Lung (tissue), 12 donors: ENCODE measurements around the gene COL6A2. TPM values are rescaled to one million over a fixed set of nuclear protein-coding genes. Genes with fewer than 3 reads are reported as not detected.

ENCODE experiments used
- ATAC-seq: fragments of 200-7000 bp; cut with Tn5 transposase; one replicate; pipeline ENCODE4 v1.9.1; 2020; ENCODE audit warnings: moderate number of reproducible peaks; ENCODE audit not compliant: insufficient read depth, low FRiP score
- DNase-seq, 3 donors: peaks; one replicate each; pipeline ENCODE4 v3.0.0-alpha.2; 2013 to 2017
- H3K27ac ChIP-seq, 2 donors: one replicate each; pipeline ENCODE4 v1.5.1; 2013; ENCODE audit warnings: mild to moderate bottlenecking in 2 of 2, moderate library complexity in 2 of 2, control low read depth in 1 of 2, inconsistent platforms in 1 of 2, low read depth in 1 of 2, low read length in 1 of 2
- H3K27me3 ChIP-seq, 3 donors: one replicate each; pipeline ENCODE4 v1.5.1; 2013; ENCODE audit warnings: low read length in 2 of 3; ENCODE audit not compliant: control insufficient read depth in 3 of 3, insufficient read depth in 3 of 3
- H3K36me3 ChIP-seq, 4 donors: one replicate each; pipeline ENCODE4 v1.5.1; 2013; ENCODE audit warnings: low read length in 4 of 4, mild to moderate bottlenecking in 1 of 4, moderate library complexity in 1 of 4; ENCODE audit not compliant: control insufficient read depth in 4 of 4, insufficient read depth in 4 of 4
- H3K4me1 ChIP-seq, 5 donors: one replicate each; pipeline ENCODE4 v1.5.1; 2013; ENCODE audit warnings: low read length in 5 of 5, mild to moderate bottlenecking in 2 of 5, moderate library complexity in 1 of 5; ENCODE audit not compliant: control insufficient read depth in 5 of 5, insufficient read depth in 5 of 5
- H3K4me3 ChIP-seq: one replicate; pipeline ENCODE4 v1.5.1; 2013; ENCODE audit warnings: mild to moderate bottlenecking, control low read depth, moderate library complexity
- H3K9ac ChIP-seq, 2 donors: one replicate each; pipeline ENCODE4 v1.5.1; 2013; ENCODE audit warnings: low read length in 2 of 2, control low read depth in 1 of 2; ENCODE audit not compliant: insufficient read depth in 1 of 2
- H3K9me3 ChIP-seq, 4 donors: one replicate each; pipeline ENCODE4 v1.5.1; 2013; ENCODE audit warnings: low read length in 3 of 4, mild to moderate bottlenecking in 1 of 4, moderate library complexity in 1 of 4; ENCODE audit not compliant: control insufficient read depth in 4 of 4, insufficient read depth in 3 of 4
- WGBS, 2 donors: extraction: QIAGEN DNeasy Blood & Tissue Kit; methylation state at CpG; one replicate each; pipeline ENCODE4 v1.1.7; 2013; 5-methylcytosine and 5-hydroxymethylcytosine counted together
- polyA plus RNA-seq, 2 donors: library from polyadenylated mRNA; stranded (reverse); fragments of 200-250 nt; gene quantifications; one replicate each; pipeline ENCODE4 v1.2.1, GENCODE V29; 2013
- total RNA-seq, 2 donors: library from RNA; depleted of rRNA in 1 of 2; stranded (reverse); fragments of >200 nt in 1 of 2; gene quantifications; one replicate each; pipeline ENCODE4 v1.2.1, GENCODE V29; 2014 to 2021
- TF ChIP-seq, protein P1 (sequence below): IDR thresholded peaks from 2 replicates; pipeline ENCODE4 v1.5.1; 2012; ENCODE audit warnings: mild to moderate bottlenecking; ENCODE audit errors: control extremely low read depth, extremely low read depth
- donor health status: control.
- donor health status: control.
- donor health status: Bipolar disorder and iron deficiency.
- donor health status: healthy.
- donor health status: DM: yes; HTN: yes; CAD: no.

COL6A2 gene
- total and polyA plus RNA-seq, 4 donors: 192 to 466 (median 292) TPM

DNA sequence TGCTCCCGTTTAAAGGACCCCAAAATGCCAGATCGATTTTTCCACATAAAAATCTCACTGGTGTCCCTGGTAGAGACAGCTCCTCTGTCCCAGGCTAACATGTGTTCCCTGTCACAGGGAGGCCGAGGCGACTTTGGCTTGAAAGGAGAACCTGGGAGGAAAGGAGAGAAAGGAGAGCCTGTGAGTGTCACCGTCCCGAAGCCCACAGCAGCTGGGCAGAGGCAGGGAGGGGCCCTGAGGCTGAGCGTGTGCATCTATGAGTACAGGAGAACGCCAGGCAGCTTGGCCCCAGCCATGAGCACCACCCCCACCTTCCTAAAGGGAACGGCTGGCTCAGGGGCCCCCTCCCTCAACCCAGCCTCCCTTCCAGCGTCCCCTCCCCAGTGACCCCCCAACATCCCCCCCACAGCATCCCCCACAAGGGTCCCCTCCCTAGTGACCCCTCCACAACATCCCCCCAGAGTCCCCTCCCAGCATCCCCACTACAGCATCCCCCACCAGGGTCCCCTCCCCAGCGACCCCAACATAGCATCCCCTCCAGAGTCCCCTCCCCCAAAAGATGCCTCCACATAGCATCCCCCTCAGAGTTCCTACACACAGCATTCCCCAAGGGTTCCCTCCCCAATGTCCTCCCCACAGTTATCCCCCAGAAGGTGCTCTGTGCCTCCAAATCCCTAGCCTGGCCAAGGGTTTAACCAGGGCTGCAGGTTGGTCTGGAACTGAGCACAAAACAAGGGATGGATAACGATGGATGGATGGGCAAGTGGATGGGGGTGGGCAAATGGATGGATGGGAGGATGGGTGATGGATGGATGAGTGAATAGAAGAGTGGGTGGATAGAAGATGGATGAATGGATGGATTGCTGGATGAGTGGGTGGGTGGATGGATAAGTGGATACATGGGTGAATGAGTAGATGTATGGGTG lies 25.1 kb downstream of the COL6A2 start:
- Histone ChIP-seq H3K36me3 (peaks cover 0 to 52% (median 26%) of the 10 kb centered on the region in 4 donors), H3K27me3 (no peaks in the 10 kb centered on the region), H3K4me1 (no peaks in the 10 kb centered on the region), H3K4me3 (no peak overlapping the region), H3K9me3 (no peaks in the 10 kb centered on the region), H3K27ac (no peak overlapping the region), H3K9ac (no peak overlapping the region)
- TF ChIP-seq, protein P1, sequence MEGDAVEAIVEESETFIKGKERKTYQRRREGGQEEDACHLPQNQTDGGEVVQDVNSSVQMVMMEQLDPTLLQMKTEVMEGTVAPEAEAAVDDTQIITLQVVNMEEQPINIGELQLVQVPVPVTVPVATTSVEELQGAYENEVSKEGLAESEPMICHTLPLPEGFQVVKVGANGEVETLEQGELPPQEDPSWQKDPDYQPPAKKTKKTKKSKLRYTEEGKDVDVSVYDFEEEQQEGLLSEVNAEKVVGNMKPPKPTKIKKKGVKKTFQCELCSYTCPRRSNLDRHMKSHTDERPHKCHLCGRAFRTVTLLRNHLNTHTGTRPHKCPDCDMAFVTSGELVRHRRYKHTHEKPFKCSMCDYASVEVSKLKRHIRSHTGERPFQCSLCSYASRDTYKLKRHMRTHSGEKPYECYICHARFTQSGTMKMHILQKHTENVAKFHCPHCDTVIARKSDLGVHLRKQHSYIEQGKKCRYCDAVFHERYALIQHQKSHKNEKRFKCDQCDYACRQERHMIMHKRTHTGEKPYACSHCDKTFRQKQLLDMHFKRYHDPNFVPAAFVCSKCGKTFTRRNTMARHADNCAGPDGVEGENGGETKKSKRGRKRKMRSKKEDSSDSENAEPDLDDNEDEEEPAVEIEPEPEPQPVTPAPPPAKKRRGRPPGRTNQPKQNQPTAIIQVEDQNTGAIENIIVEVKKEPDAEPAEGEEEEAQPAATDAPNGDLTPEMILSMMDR: no peak
- ATAC-seq: no peak
- DNase-seq: peak in 1 of 3 donors; percentile 9
- 88 to 90% methylated on average over 11 to 12 of the region's 12 CpGs for WGBS, 2 donors

DNA sequence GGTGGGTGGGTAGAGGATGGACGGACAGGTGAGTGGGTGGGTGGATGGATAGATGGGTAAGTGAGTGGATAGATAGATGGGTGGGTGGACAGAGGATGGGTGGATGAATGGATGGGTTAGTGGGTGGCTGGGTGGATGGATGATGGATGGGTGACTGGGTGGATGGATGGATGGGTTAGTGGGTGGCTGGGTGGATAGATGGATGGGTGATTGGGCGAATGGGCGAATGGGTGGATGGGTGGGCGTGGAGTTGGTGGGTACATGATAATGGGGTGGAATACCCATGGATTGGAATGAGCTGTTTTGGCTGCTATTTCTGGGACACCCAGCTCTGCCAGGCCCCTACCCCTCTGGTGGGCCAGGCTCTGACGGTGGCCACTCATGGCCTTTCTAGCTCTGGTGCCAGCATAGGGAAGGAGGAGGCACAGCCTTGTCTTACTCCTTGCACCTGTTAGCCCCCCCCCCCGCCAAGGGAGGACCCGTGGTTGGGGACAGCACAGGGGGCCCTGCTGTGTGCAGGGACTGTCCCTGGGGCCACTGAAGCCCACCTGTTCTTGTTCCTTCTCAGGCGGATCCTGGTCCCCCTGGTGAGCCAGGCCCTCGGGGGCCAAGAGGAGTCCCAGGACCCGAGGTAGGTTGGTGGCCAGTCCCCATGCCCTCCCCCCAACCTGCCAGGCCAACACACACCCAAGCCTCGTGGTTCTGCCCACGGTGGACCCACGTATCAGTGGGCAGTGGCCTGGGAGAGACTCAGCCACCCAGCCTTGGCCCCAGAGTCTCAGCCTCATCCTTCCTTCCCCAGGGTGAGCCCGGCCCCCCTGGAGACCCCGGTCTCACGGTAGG lies 26.4 kb downstream of the COL6A2 start:
- Histone ChIP-seq H3K27me3 (no peaks in the 10 kb centered on the region), H3K4me1 (no peaks in the 10 kb centered on the region), H3K9me3 (no peaks in the 10 kb centered on the region), H3K9ac (no peak overlapping the region), H3K36me3 (peaks cover 0 to 44% (median 21%) of the 10 kb centered on the region in 4 donors), H3K4me3 (no peak overlapping the region), H3K27ac (no peak overlapping the region)
- TF ChIP-seq, protein P1: no peak
- peak in 1 of 3 donors; percentile 10 for DNase-seq
- ATAC-seq: no peak
- 92 to 93% methylated on average over 16 of the region's 16 CpGs for WGBS, 2 donors

DNA sequence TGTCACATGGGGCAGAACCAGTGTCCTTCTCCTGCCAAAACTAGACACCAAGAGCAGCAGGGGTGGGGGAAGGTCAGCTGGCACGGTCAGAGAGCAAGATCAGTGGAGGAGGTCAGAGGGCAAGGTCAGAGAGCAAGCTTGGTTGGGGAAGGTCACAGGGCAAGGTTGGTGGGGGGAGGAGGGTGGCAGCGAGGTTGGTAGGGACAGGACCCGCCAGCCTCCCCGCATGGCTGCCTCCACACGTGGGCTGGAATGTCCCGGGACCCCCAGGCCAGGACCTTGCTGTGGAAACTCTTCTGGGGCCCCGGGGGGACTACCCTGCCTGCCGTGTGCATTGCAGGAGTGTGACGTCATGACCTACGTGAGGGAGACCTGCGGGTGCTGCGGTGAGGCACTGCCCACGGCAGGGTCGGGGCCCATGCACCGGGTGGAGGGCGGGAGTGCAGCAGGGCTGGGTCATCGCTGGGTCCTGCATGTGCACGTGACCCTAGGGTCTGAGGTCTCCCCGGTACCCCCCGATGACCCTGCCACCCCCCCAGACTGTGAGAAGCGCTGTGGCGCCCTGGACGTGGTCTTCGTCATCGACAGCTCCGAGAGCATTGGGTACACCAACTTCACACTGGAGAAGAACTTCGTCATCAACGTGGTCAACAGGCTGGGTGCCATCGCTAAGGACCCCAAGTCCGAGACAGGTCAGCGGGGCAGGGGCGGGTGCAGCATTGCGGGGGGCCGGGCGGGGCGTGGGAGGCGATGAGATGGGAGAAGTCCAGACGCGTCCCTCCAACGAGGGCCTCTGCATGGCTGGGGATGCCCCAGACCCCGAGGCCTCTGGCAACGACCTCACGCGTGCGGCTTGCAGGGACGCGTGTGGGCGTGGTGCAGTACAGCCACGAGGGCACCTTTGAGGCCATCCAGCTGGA lies 27.3 kb downstream of the COL6A2 start:
- DNase-seq (peak in 1 of 3 donors; percentile 13), ATAC-seq (no peak)
- H3K27me3 ChIP-seq: no peaks in the 10 kb centered on the region
- no peak overlapping the region for H3K4me3 ChIP-seq
- H3K4me1 ChIP-seq: no peaks in the 10 kb centered on the region
- H3K9ac ChIP-seq: no peak overlapping the region
- H3K9me3 ChIP-seq: no peaks in the 10 kb centered on the region
- WGBS, 2 donors: 90 to 95% methylated on average over 47 to 49 of the region's 49 CpGs
- H3K27ac ChIP-seq: no peak overlapping the region
- H3K36me3 ChIP-seq: peaks cover 0 to 39% (median 19%) of the 10 kb centered on the region in 4 donors
- TF ChIP-seq, protein P1: no peak
